ENCODE measurements around the gene SPAG16. TPM values are rescaled to one million over a fixed set of nuclear protein-coding genes. Genes with fewer than 3 reads are reported as not detected.

SPAG16 gene
- total RNA-seq (10 to 100 TPM; 12.7 to 26.1 (median 18.7) TPM), polyA plus RNA-seq (10 to 100 TPM in 1 of 2 donors, 1 to 10 TPM in 1; 9.8 to 11.5 TPM)
- long read RNA-seq, donor 1, transcript SPAG16-207 (5 exons, 1,250 nt), result major isoform, 35 of 41 reads
- long read RNA-seq, donor 1, partial matches to known transcripts, result 2 of 41 reads
- long read RNA-seq, donor 1, other reads (novel, unspliced or antisense), result 4 of 41 reads
- long read RNA-seq, donor 2, transcript SPAG16-207 (5 exons, 1,250 nt), result major isoform, 35 of 35 reads
- long read RNA-seq, donor 2, partial matches to known transcripts, result 0 of 35 reads
- long read RNA-seq, donor 2, other reads (novel, unspliced or antisense), result 0 of 35 reads
- long read RNA-seq, donor 3, transcript SPAG16-207 (5 exons, 1,250 nt), result major isoform, 25 of 30 reads
- long read RNA-seq, donor 3, partial matches to known transcripts, result 1 of 30 reads
- long read RNA-seq, donor 3, other reads (novel, unspliced or antisense), result 4 of 30 reads

DNA sequence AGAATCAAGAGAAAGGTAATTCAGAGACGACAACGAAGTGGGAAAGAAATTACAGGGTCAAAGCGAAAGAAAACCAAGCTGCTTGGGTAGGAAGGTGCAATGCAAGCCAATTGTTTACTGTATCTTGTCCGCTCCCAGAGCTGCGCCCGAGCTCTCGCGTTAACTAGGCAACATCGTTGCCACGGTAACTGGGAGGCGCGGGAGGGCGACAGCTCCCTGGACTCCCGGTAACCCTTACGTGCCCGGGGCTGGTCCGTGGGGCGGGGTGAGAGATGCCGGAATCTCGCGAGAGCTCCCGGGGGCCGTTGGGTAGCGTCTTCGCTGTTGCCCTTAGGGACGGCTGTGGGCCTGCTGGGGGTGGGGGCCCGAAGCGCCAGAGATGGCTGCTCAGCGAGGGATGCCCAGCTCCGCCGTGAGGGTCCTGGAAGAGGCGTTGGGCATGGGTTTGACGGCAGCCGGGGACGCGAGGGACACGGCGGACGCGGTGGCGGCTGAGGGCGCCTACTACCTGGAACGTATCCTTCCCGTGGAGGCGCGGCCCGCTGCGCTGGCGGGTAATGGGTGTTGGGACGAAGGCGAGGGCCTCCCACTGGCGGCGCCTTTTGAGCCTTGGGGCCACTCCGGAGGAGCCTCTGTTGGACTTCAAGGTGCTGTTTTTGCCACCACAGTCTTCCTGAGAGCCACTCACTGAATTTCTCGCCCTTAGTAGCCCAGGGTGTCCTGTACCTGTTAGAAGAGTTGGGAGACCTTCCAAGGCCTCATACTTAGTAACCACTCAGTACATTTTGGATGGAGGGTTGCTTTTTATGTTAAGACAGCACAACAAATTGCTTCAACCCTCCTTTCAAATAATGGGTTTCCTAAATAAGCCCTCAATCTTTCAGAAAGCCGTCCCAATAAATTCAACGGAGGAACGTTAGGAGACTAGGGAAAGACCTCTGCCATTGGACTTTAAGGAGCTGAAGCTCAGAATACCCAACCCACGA is at the start of gene SPAG16:
SPAG16 (plus strand) TSS at position 360 of the 986 bp plus-strand sequence.
- Histone ChIP-seq H3K36me3 (no peaks in the 10 kb centered on the region), H3K27ac (peak within 1 kb of the TSS in 10 of 12 donors; percentile 22 to 77 (median 42)), H3K9me3 (no peaks in the 10 kb centered on the region), H3K4me3 (peak within 1 kb of the TSS; percentile 59 to 93 (median 71)), H3K4me1 (peaks cover 0 to 18% (median 7%) of the 10 kb centered on the region in 12 donors), H3K27me3 (no peaks in the 10 kb centered on the region)
- peak; percentile 99 to 100 (median 100) for ATAC-seq
- intact Hi-C loops (cut with DNase I), result loop anchor here in 1 of 10 donors (5.0 kb wide), 1 partner anchor 1523 kb away; the partner anchor contains the start of gene BARD1
- TF ChIP-seq POLR2A (IDR thresholded peaks at IDR 0.05) (no peak), CTCF (IDR thresholded peaks at IDR 0.05) (peak in 1 of 12 donors; percentile 7)
- peak; percentile 94 to 97 (median 97) for DNase-seq
- WGBS, 4 donors, result 1 to 4% (median 2%) methylated on average over 34 to 59 of the region's 59 CpGs

DNA sequence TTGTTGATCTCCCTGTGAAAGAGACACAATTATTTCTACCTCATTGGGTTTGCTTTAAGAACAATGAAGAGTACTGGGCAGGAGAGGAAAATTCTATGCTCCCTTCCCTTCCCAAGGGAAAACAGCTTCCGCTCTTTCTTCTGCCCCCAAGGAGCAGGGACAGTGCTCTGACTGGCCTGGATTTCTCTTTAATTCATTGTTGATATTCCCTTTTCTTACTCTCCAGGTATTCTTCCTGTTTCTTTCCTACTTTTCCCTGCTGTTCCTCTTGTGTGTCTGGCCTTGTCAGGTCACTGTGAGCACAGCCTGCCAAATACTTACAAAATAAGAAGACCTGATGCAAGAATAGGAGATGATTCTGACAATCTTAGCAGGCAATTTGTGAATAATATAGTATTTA is 49.6 kb upstream of the SPAG16 start:
- no peak for DNase-seq
- intact Hi-C loops (cut with DNase I), result loop anchor here in 1 of 10 donors (5.0 kb wide), 1 partner anchor 547 kb away; no protein-coding TSS in a partner anchor
- Histone ChIP-seq H3K27ac (no peak overlapping the region), H3K27me3 (peaks cover 0 to 7% (median 0%) of the 10 kb centered on the region in 9 donors), H3K9me3 (no peaks in the 10 kb centered on the region), H3K36me3 (no peaks in the 10 kb centered on the region), H3K4me1 (peaks cover 0 to 6% (median 0%) of the 10 kb centered on the region in 12 donors), H3K4me3 (no peak overlapping the region)
- ATAC-seq, result no peak
- 53 to 96% (median 58%) methylated on average over 1 of the region's 1 CpG for WGBS, 4 donors
- TF ChIP-seq CTCF (IDR thresholded peaks at IDR 0.05), result no peak
- no peak for TF ChIP-seq POLR2A (IDR thresholded peaks at IDR 0.05)

DNA sequence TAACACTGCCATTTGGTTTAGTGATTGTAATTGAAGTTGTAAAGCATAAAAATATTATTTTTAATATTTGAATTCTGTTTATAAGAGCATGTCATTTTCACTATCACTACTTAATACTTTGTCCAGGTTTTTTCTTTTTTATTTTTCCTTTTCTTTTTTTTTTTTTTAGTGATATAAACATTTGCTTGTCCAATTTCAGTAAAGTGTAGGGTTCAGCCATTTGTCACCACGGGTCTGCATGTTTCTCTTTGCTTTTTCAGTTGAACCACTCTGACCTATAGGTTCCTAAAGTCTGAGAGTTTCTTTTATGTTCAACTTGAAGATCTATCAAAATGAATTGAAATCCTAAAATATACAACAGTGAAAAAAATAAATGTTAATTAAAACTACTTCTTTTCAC is 48.5 kb upstream of the SPAG16 start:
- H3K9me3 ChIP-seq, result no peaks in the 10 kb centered on the region
- TF ChIP-seq POLR2A (IDR thresholded peaks at IDR 0.05) (no peak), CTCF (IDR thresholded peaks at IDR 0.05) (no peak)
- no peak overlapping the region for H3K4me3 ChIP-seq
- no peaks in the 10 kb centered on the region for H3K36me3 ChIP-seq
- DNase-seq (no peak), ATAC-seq (no peak)
- intact Hi-C loops (cut with DNase I), result loop anchor here in 1 of 10 donors (5.0 kb wide), 1 partner anchor 548 kb away; no protein-coding TSS in a partner anchor
- H3K4me1 ChIP-seq, result peaks cover 0 to 6% (median 0%) of the 10 kb centered on the region in 12 donors
- no peak overlapping the region for H3K27ac ChIP-seq
- WGBS, 4 donors, result 81 to 95% (median 91%) methylated on average over 1 of the region's 1 CpG
- peaks cover 0 to 7% (median 0%) of the 10 kb centered on the region in 9 donors for H3K27me3 ChIP-seq

Measured in heart left ventricle (tissue), 16 donors.